ENCODE data around the gene NUDT15. TPM values are rescaled to one million over a fixed set of nuclear protein-coding genes. Genes with fewer than 3 reads are reported as not detected.

Gene NUDT15
- total and polyA plus RNA-seq, 2 of the 8 experiments (the other 6 are each of a cell fraction or from before 2014, with no cell fraction given): 37.8 to 65.9 TPM

DNA sequence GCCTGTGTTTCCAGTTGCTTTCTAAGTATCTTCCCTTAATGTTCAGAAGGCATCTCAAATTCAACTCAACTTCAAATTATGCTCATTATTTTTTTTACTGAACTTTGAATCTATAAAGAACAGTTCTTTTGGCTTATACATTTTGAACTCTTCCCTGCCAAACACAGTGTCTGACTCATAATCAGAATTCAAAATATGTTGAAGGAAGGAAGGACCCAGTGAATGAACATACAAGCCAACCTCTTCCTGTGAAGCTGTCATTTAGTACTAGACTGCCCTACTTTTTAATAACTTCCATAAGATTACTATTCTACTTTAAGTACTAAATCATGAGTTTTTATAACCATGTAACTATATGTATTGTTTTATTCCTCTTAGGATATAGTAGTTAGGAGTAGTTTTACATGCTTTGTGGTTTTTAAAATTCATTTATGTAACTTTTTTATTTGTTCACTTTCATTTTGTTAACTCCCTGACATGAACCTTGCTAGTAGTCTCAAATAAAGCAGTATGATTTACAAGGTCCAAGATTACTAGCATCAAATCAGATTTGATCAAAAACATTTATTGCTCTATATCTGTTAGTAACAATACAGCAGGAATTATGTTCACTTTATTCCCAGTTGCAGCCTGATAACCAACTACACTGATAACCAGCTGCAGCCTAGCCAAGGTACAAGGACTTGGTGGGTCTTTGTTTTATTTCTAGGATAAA lies 6.4 kb downstream of the NUDT15 start:
- DNase-seq (ENCODE audit: low read depth in 1 of 2, low spot score in 2 of 2) (no peak), FAIRE-seq (no peak)
- no peak overlapping the region for H3K27ac ChIP-seq (ENCODE audit: low read depth, low read length)
- H3K56ac ChIP-seq (replicated peaks; ENCODE audit: insufficient read length, low read depth, low read length): no peak overlapping the region
- 0 out of 2 replicates have a peak, but pooled peaks cover 2% of the 10 kb centered on the region for H3K79me1 ChIP-seq (ENCODE audit: low read depth, low read length)
- no peak overlapping the region for H2BK5ac ChIP-seq (ENCODE audit: low read depth, low read length)
- no peak overlapping the region for H2BK20ac ChIP-seq (ENCODE audit: low read length)
- H3K4ac ChIP-seq (replicated peaks; ENCODE audit: insufficient read length, low read depth, low read length): no peak overlapping the region
- no peaks in the 10 kb centered on the region for H3K9me3 ChIP-seq (ENCODE audit: insufficient read depth in 2 of 2, low read depth in 1 of 2, low read length in 1 of 2)
- H3K4me2 ChIP-seq (ENCODE audit: insufficient read depth in 1 of 2, low read depth in 2 of 2, low read length in 2 of 2): no peak overlapping the region
- H3K27me3 ChIP-seq (replicated peaks in 1 of 4; ENCODE audit: control insufficient read depth in 3 of 4, extremely low read depth in 1 of 4, insufficient read depth in 3 of 4, low read length in 3 of 4): no peaks in the 10 kb centered on the region
- no peak overlapping the region for H3K4me3 ChIP-seq (ENCODE audit: extremely low read depth in 1 of 4, insufficient read depth in 2 of 4, low read depth in 3 of 4, low read length in 4 of 4)
- H2AK5ac ChIP-seq (ENCODE audit: low read depth, low read length): no peak overlapping the region
- no peak overlapping the region for H4K91ac ChIP-seq (replicated peaks; ENCODE audit: insufficient read length, low read length)
- peaks cover 0 to 2% (median under 1%) of the 10 kb centered on the region in 4 experiments; a peak in 2 of 7 replicates for H3K4me1 ChIP-seq (replicated peaks in 1 of 4; ENCODE audit: control insufficient read depth in 3 of 4, insufficient read depth in 4 of 4, low read length in 3 of 4)
- H4K20me1 ChIP-seq (replicated peaks in 1 of 2; ENCODE audit: control insufficient read depth in 1 of 2, insufficient read depth in 2 of 2, low read length in 2 of 2): no peaks in the 10 kb centered on the region
- no peak overlapping the region for H2BK15ac ChIP-seq (ENCODE audit: low read length)
- H3K23ac ChIP-seq (ENCODE audit: insufficient read length): no peak overlapping the region
- no peak overlapping the region for H2BK12ac ChIP-seq (ENCODE audit: low read depth, low read length)
- no peak overlapping the region for H3K9ac ChIP-seq (replicated peaks in 1 of 4; ENCODE audit: extremely low read depth in 1 of 4, low read depth in 3 of 4, low read length in 3 of 4)
- no peak overlapping the region for H4K5ac ChIP-seq (ENCODE audit: insufficient read length, low read depth, low read length)
- peaks cover 10 to 32% (median 20%) of the 10 kb centered on the region in 4 experiments; a peak in 7 of 8 replicates for H3K36me3 ChIP-seq (ENCODE audit: control insufficient read depth in 2 of 4, insufficient read depth in 4 of 4, low read length in 3 of 4)
- peaks cover 0 to 13% of the 10 kb centered on the region in 2 experiments; a peak in 3 of 4 replicates for H3K79me2 ChIP-seq (ENCODE audit: control insufficient read depth in 1 of 2, insufficient read depth in 2 of 2, low read length in 2 of 2)
- CTCF ChIA-PET (ENCODE audit: partially characterized antibody): interaction anchor here (1.6 kb wide), 1 partner anchor 51 kb away, joined by 5 read pairs; the partner anchor contains the start of gene MED4
- no peaks in the 10 kb centered on the region for H3K23me2 ChIP-seq (ENCODE audit: low read depth, low read length)
- POLR2A ChIA-PET (ENCODE audit: partially characterized antibody): interaction anchor here (0.6 kb wide), 1 partner anchor 78 kb away, joined by 3 read pairs; no protein-coding TSS in a partner anchor
- H3K18ac ChIP-seq (ENCODE audit: extremely low read depth, low read length): no peak overlapping the region
- no peak overlapping the region for H2BK120ac ChIP-seq (replicated peaks; ENCODE audit: low read depth, low read length)
- no peak overlapping the region for H4K8ac ChIP-seq (ENCODE audit: extremely low read depth, insufficient read depth, low read length)
- no peak overlapping the region for H3K14ac ChIP-seq (ENCODE audit: insufficient read length)
- H2AFZ ChIP-seq (ENCODE audit: low read length): no peak overlapping the region
- no peak for TF ChIP-seq ATF2 (IDR thresholded peaks at IDR 0.05; ENCODE audit: low read length)
- TF ChIP-seq SIX5 (IDR thresholded peaks at IDR 0.05; ENCODE audit: low read depth, low read length): no peak
- no peak for TF ChIP-seq SIN3A (conservative IDR thresholded peaks at IDR 0.05 in 1 of 2, IDR thresholded peaks at IDR 0.05 in 1 of 2; ENCODE audit: low read depth in 1 of 2, low read length in 2 of 2)
- no peak for TF ChIP-seq TCF12 (IDR thresholded peaks at IDR 0.05; ENCODE audit: low read depth, low read length)
- no peak for TF ChIP-seq JUN (IDR thresholded peaks at IDR 0.05; ENCODE audit: low read depth, low read length)
- TF ChIP-seq SP2 (IDR thresholded peaks at IDR 0.05; ENCODE audit: low read length): no peak
- no peak for TF ChIP-seq SRF (IDR thresholded peaks at IDR 0.05; ENCODE audit: low read depth, low read length)
- TF ChIP-seq SUZ12 (IDR thresholded peaks at IDR 0.05; ENCODE audit: low read length): no peak
- no peak for TF ChIP-seq RFX5 (IDR thresholded peaks at IDR 0.05; ENCODE audit: borderline replicate concordance, low read depth, low read length)
- no peak for TF ChIP-seq POU5F1 (IDR thresholded peaks at IDR 0.05; ENCODE audit: low read depth, low read length)
- TF ChIP-seq CBX8 (IDR thresholded peaks at IDR 0.05; ENCODE audit: borderline replicate concordance, low read depth, low read length): no peak
- no peak for TF ChIP-seq PHF8 (conservative IDR thresholded peaks at IDR 0.05; ENCODE audit: low read depth, low read length)
